GM21423 (cell line): Measurements from ENCODE around the gene DMKN.

Experiments used
- ATAC-seq: cut with Tn5 transposase; IDR thresholded peaks from one replicate; pipeline ENCODE4 v1.9.1; 2021; ENCODE audit warnings: mild to moderate bottlenecking, moderate library complexity; ENCODE audit not compliant: unreplicated experiment

The DMKN gene

GRCh38 chr19:35513628-35514281 lies at the start of gene DMKN:
TSS of gene DMKN (minus strand) at chr19:35513649. CDS start at chr19:35513475, 174 bp downstream.
- ATAC-seq, result no peak

- no peak for ATAC-seq
Observed at GRCh38 chr19:35562776-35563175, 49.3 kb upstream of the DMKN start.

- ATAC-seq, result no peak
Observed at GRCh38 chr19:35562336-35562735, 48.9 kb upstream of the DMKN start.

GRCh38 chr19:35561436-35561835 lies 48.0 kb upstream of the DMKN start:
- no peak for ATAC-seq

GRCh38 chr19:35560677-35561076 lies 47.2 kb upstream of the DMKN start:
- ATAC-seq, result no peak

GRCh38 chr19:35560271-35560670 lies 46.8 kb upstream of the DMKN start:
- no peak for ATAC-seq

GRCh38 chr19:35559781-35560180 lies 46.3 kb upstream of the DMKN start:
- ATAC-seq, result no peak

- ATAC-seq, result no peak
Observed at GRCh38 chr19:35559281-35559659, 45.8 kb upstream of the DMKN start.

GRCh38 chr19:35558400-35559280 lies 45.2 kb upstream of the DMKN start:
- ATAC-seq, result no peak

- ATAC-seq, result no peak
Observed at GRCh38 chr19:35557539-35558399, 44.3 kb upstream of the DMKN start.

GRCh38 chr19:35556846-35557538 lies 43.5 kb upstream of the DMKN start:
- ATAC-seq, result no peak

- ATAC-seq, result no peak
Observed at GRCh38 chr19:35556025-35556590, 42.7 kb upstream of the DMKN start.

- no peak for ATAC-seq
Observed at GRCh38 chr19:35555301-35556005, 42.0 kb upstream of the DMKN start.

- no peak for ATAC-seq
Observed at GRCh38 chr19:35554076-35554475, 40.6 kb upstream of the DMKN start.

- ATAC-seq, result no peak
Observed at GRCh38 chr19:35553385-35554000, 40.0 kb upstream of the DMKN start.

- no peak for ATAC-seq
Observed at GRCh38 chr19:35552534-35553384, 39.3 kb upstream of the DMKN start.

GRCh38 chr19:35551091-35551810 lies 37.8 kb upstream of the DMKN start:
- ATAC-seq, result no peak
